Measurements from ENCODE around the gene OXSR1.

OXSR1 gene

DNA sequence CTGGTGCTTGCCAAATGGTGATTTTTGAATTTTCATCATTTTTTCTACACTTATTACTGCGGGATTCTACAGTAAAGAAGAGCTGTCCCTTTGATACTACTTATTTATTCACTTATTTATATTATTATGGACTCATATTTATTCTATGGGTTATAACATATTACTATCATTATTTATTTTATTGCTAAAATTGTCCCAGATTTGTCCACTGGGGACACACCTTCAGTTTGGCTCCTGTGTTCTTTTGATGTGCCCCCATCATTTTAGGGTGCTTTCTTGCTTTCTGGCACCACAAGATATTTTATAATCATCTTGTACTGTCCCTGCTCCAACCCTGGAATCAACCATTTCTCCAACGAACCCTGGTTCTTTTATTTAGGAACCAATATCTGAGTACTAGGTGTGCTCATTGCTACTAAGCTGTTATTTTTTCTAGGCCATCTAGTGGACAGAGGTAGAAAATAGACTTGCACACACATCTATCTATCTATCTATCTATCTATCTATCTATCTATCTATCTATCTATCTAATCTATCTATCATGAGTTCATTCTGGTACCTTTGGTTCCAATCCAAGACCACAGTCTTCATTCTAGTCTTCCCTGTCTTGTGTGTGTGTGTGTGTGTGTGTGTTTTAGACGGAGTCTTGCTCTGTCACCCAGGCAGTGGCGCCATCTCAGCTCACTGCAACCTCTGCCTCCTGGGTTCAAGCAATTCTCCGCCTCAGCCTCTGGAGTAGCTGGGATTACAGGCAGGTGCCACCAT is 132.8 kb downstream of the OXSR1 start:
- H3K4me3 ChIP-seq (replicated peaks; ENCODE audit: low read depth, low read length) = no peak overlapping the region
- DNase-seq (ENCODE audit: low read depth) = peak; percentile 24
- TF ChIP-seq CTCF (IDR thresholded peaks at IDR 0.05; ENCODE audit: low read length, missing control alignments) = peak; percentile 43
